GM19043 (cell line): ENCODE data around the gene SPCS2.
A peak's percentile ranks its signal among the peaks of the same experiment; 100 is the strongest.
"Not testable (repeated sequence)": the region's sequence is repeated elsewhere in the genome, so short reads cannot be mapped to it uniquely, and the experiment has no call there.

Experiments used
- ATAC-seq: cut with Tn5 transposase; IDR thresholded peaks from one replicate; pipeline ENCODE4 v1.9.1; 2021; ENCODE audit warnings: low read depth; ENCODE audit not compliant: unreplicated experiment

SPCS2 gene

GRCh38 chr11:74949753-74950137, 679 bp downstream of the SPCS2 start:
- no peak for ATAC-seq

- ATAC-seq: no peak
These were observed 1.4 kb downstream of the SPCS2 start for GRCh38 chr11:74950374-74950969.

GRCh38 chr11:74951226-74951625, 2.2 kb downstream of the SPCS2 start:
- ATAC-seq: no peak

GRCh38 chr11:74952752-74953151, 3.7 kb downstream of the SPCS2 start:
- no peak for ATAC-seq

GRCh38 chr11:74953451-74953850, 4.4 kb downstream of the SPCS2 start:
- no peak for ATAC-seq

- no peak for ATAC-seq
These were observed 5.1 kb downstream of the SPCS2 start for GRCh38 chr11:74954199-74954598.

GRCh38 chr11:74956397-74957015, 7.4 kb downstream of the SPCS2 start:
- ATAC-seq: no peak

- no peak for ATAC-seq
These were observed 9.0 kb downstream of the SPCS2 start for GRCh38 chr11:74957937-74958629.

GRCh38 chr11:74960128-74960527, 11.1 kb downstream of the SPCS2 start:
- not testable (repeated sequence) for ATAC-seq

GRCh38 chr11:74966651-74967050, 17.6 kb downstream of the SPCS2 start:
- ATAC-seq: no peak

- no peak for ATAC-seq
These were observed 21.9 kb downstream of the SPCS2 start for GRCh38 chr11:74970852-74971395.

- no peak for ATAC-seq
These were observed 22.4 kb downstream of the SPCS2 start for GRCh38 chr11:74971424-74971823.

GRCh38 chr11:74978041-74978440, 29.0 kb downstream of the SPCS2 start:
- no peak for ATAC-seq

- ATAC-seq: no peak
These were observed 31.6 kb downstream of the SPCS2 start for GRCh38 chr11:74980634-74981033.

- no peak for ATAC-seq
These were observed 32.8 kb downstream of the SPCS2 start for GRCh38 chr11:74981888-74982287.

- no peak for ATAC-seq
These were observed 35.0 kb downstream of the SPCS2 start for GRCh38 chr11:74984070-74984469.

GRCh38 chr11:74984730-74985129, 35.7 kb downstream of the SPCS2 start:
- ATAC-seq: no peak

- ATAC-seq: peak; percentile 75
These were observed 39.6 kb downstream of the SPCS2 start, which contains the start of gene NEU3 for GRCh38 chr11:74988541-74989259. NEU3 (plus strand) TSS chr11:74988933; CDS start chr11:74989061, 128 bp downstream.

GRCh38 chr11:74989260-74989638, 40.2 kb downstream of the SPCS2 start:
- peak; percentile 10 for ATAC-seq

GRCh38 chr11:74990150-74990549, 41.1 kb downstream of the SPCS2 start:
- ATAC-seq: not testable (repeated sequence)

GRCh38 chr11:74990941-74991340, 41.9 kb downstream of the SPCS2 start:
- ATAC-seq: no peak
